Peyer's patch (tissue), 4 donors: ENCODE measurements around the gene ANG.

Source experiments
- CTCF ChIP-seq, 6 experiments: fragments of 450-650 bp in 4 of 6; fragments of 200-600 bp in 2 of 6; sonication (generic) in 1 of 6; IDR thresholded peaks; one replicate each; pipeline ENCODE4 v1.5.1; 2017 to 2019; ENCODE audit warnings: antibody characterized with exemption in 6 of 6, mild to moderate bottlenecking in 3 of 6, moderate library complexity in 1 of 6
- POLR2A ChIP-seq, 2 donors: fragments of 450-650 bp; IDR thresholded peaks; one replicate each; pipeline ENCODE4 v1.5.1; 2017; ENCODE audit warnings: antibody characterized with exemption in 2 of 2, mild to moderate bottlenecking in 2 of 2, moderate library complexity in 2 of 2

GRCh38 chr14:20658246-20658645, 30.3 kb upstream of the ANG start:
- TF ChIP-seq CTCF (IDR thresholded peaks at IDR 0.05) (no peak), POLR2A (IDR thresholded peaks at IDR 0.05) (no peak)
